ENCODE measurements around the gene LPCAT1.

GRCh38 chr5:1535646-1536045, 11.9 kb upstream of the LPCAT1 start:
- TF ChIP-seq CTCF (IDR thresholded peaks at IDR 0.05) (no peak), EZH2 (IDR thresholded peaks at IDR 0.05) (no peak)

Measured in neural progenitor cell (in vitro differentiated cells).